Endothelial cell of umbilical vein (primary cell): ENCODE measurements around the gene MYCT1. TPM values are rescaled to one million over a fixed set of nuclear protein-coding genes. Genes with fewer than 3 reads are reported as not detected.

Experiments
- BruUV-seq: library from RNA; stranded (reverse); fragments of 400-500 nt; replicated peaks from 2 replicates; lab custom pipeline; 2021; lab: Mats Ljungman, UMichigan
- CTCF ChIA-PET: fragments of 300-600, 350-600 bp; sonication (Branson Sonifier 250); formaldehyde crosslinking; loops from one replicate; lab custom pipeline; 2021; ENCODE audit warnings: antibody characterized with exemption, inconsistent platforms; lab: Charles Lee
- POLR2A ChIA-PET: fragments of 300-600, 350-600 bp; sonication (Branson Sonifier 250); formaldehyde crosslinking; loops from one replicate; lab custom pipeline; 2021; ENCODE audit warnings: antibody characterized with exemption, inconsistent platforms; lab: Charles Lee
- DNase-seq: peaks from one replicate; pipeline ENCODE4 v3.0.0-alpha.2; 2011; ENCODE audit warnings: low read depth, low spot score
- FAIRE-seq: peaks from 2 replicates; lab custom pipeline; 2011; peaks lifted over from hg19 to GRCh38; lab: Jason Lieb, UNC
- H2AFZ ChIP-seq: 2 replicates; pipeline ENCODE4 v1.6.0; 2012; ENCODE audit warnings: low read depth, low read length, control low read depth, inconsistent platforms
- H3K27ac ChIP-seq: 2 replicates; pipeline ENCODE4 v1.5.1; 2011; ENCODE audit warnings: low read depth, mild to moderate bottlenecking, control low read depth, low read length, moderate library complexity; ENCODE audit not compliant: insufficient read depth
- H3K27me3 ChIP-seq, 2 experiments: 2 replicates each; pipeline versions ENCODE4 v1.6.0 to v1.6.1; 2011; ENCODE audit warnings: low read length in 2 of 2, mixed read lengths in 1 of 2; ENCODE audit not compliant: control insufficient read depth in 2 of 2, insufficient read depth in 2 of 2
- H3K36me3 ChIP-seq, 2 experiments: 2 replicates in 1 of 2; 3 replicates in 1 of 2; pipeline ENCODE4 v1.5.1; 2011; ENCODE audit warnings: low read length in 2 of 2, mild to moderate bottlenecking in 1 of 2, moderate library complexity in 1 of 2; ENCODE audit not compliant: control insufficient read depth in 2 of 2, insufficient read depth in 2 of 2; ENCODE audit errors: extremely low read depth in 1 of 2
- H3K4me1 ChIP-seq: 3 replicates; pipeline ENCODE4 v1.5.1; 2011; ENCODE audit warnings: mild to moderate bottlenecking, low read length; ENCODE audit not compliant: control insufficient read depth, insufficient read depth; ENCODE audit errors: extremely low read depth
- H3K4me2 ChIP-seq: 2 replicates; pipeline ENCODE4 v1.6.1; 2011; ENCODE audit warnings: low read length, control low read depth, mixed read lengths; ENCODE audit not compliant: insufficient read depth
- H3K4me3 ChIP-seq, 3 experiments: fragments of 200-600 bp in 1 of 3; sonication (generic), shearing (Covaris generic) in 1 of 3; replicated peaks in 1 of 3; 2 replicates each; pipeline ENCODE4 v1.5.1; 2011 to 2016; ENCODE audit warnings: control low read depth in 3 of 3, low read length in 3 of 3, mild to moderate bottlenecking in 2 of 3, inconsistent platforms in 1 of 3, low read depth in 1 of 3, moderate library complexity in 1 of 3; ENCODE audit not compliant: insufficient read depth in 1 of 3
- H3K79me2 ChIP-seq: 2 replicates; pipeline ENCODE4 v1.6.0; 2012; ENCODE audit warnings: low read length, inconsistent platforms; ENCODE audit not compliant: control insufficient read depth, insufficient read depth
- H3K9ac ChIP-seq: replicated peaks from 2 replicates; pipeline ENCODE3; 2011; ENCODE audit warnings: low read length, control low read depth; ENCODE audit not compliant: insufficient read depth; ENCODE audit errors: extremely low read depth
- H3K9me1 ChIP-seq: replicated peaks from 3 replicates; pipeline ENCODE4 v1.6.0; 2011; ENCODE audit warnings: mild to moderate bottlenecking, low read length; ENCODE audit not compliant: control insufficient read depth, insufficient read depth; ENCODE audit errors: extremely low read depth
- H3K9me3 ChIP-seq: replicated peaks from 2 replicates; pipeline ENCODE4 v1.5.1; 2012; ENCODE audit warnings: low read length, inconsistent platforms; ENCODE audit not compliant: control insufficient read depth, insufficient read depth
- H4K20me1 ChIP-seq: replicated peaks from 2 replicates; pipeline ENCODE3; 2011; ENCODE audit warnings: mild to moderate bottlenecking, low read length; ENCODE audit not compliant: control insufficient read depth, insufficient read depth; ENCODE audit errors: extremely low read depth
- EZH2 ChIP-seq: IDR thresholded peaks from 2 replicates; pipeline ENCODE4 v1.6.1; 2012; ENCODE audit warnings: borderline replicate concordance, low read depth, mild to moderate bottlenecking, moderate library complexity, low read length, inconsistent platforms; ENCODE audit not compliant: severe bottlenecking
- FOS ChIP-seq: IDR thresholded peaks from 2 replicates; pipeline ENCODE4 v1.6.1; 2011; ENCODE audit warnings: mild to moderate bottlenecking, low read length, moderate library complexity, borderline replicate concordance; ENCODE audit not compliant: insufficient read depth
- GATA2 ChIP-seq: IDR thresholded peaks from 2 replicates; pipeline ENCODE4 v1.7.0; 2011; ENCODE audit warnings: low read depth, mild to moderate bottlenecking, moderate library complexity, mixed read lengths, low read length; ENCODE audit not compliant: insufficient read length, insufficient read depth
- JUN ChIP-seq: IDR thresholded peaks from 2 replicates; pipeline ENCODE4 v1.6.1; 2011; ENCODE audit warnings: borderline replicate concordance, low read depth; ENCODE audit not compliant: insufficient read length, insufficient read depth
- MYC ChIP-seq: IDR thresholded peaks from one replicate; pipeline ENCODE4 v1.6.1; 2011; ENCODE audit warnings: mild to moderate bottlenecking, low read depth, low read length
- POLR2A ChIP-seq: IDR thresholded peaks from 2 replicates; pipeline ENCODE4 v1.6.1; 2012; ENCODE audit warnings: low read depth, mild to moderate bottlenecking, control low read depth, low read length
- POLR2AphosphoS5 ChIP-seq: IDR thresholded peaks from 2 replicates; pipeline ENCODE4 v1.6.1; 2012; ENCODE audit warnings: low read depth, mild to moderate bottlenecking, control low read depth, low read length, moderate library complexity; ENCODE audit not compliant: insufficient read depth
- dilution Hi-C: fragments of 300-500 bp; cut with MboI; formaldehyde crosslinking; loops from one replicate; pipeline ENCODE4 v1.15.0; 2019; ENCODE audit warnings: low sequenced_read_pairs; ENCODE audit not compliant: extremely low pct_ligation_motif_present
- intact Hi-C: fragments of 100-400 bp; cut with micrococcal nuclease; formaldehyde crosslinking; loops from one replicate; pipeline ENCODE4 v1.10.0; 2022
- polyA plus RNA-seq, 4 experiments: library from polyadenylated mRNA; depleted of rRNA in 3 of 4; stranded (reverse) in 3 of 4; unstranded in 1 of 4; fragments of >200 nt; gene quantifications; 2 replicates each; pipeline versions ENCODE4 v1.2.1 to v1.2.3, GENCODE V29; 2011 to 2012; ENCODE audit warnings: missing spikeins in 1 of 4
- total RNA-seq: library from RNA; stranded (reverse); gene quantifications from 2 replicates; pipeline ENCODE4 v1.2.3, GENCODE V29; 2021
- TF ChIP-seq, protein P1 (sequence below), 2 donors: IDR thresholded peaks; 1 replicate in 1 of 2; 2 replicates in 1 of 2; pipeline ENCODE4 v1.5.1; 2011; ENCODE audit warnings: low read length in 2 of 2, mild to moderate bottlenecking in 2 of 2, moderate library complexity in 2 of 2, control low read depth in 1 of 2, inconsistent platforms in 1 of 2, low read depth in 1 of 2; ENCODE audit not compliant: insufficient read depth in 1 of 2; ENCODE audit errors: extremely low read depth in 1 of 2
- TF ChIP-seq, protein P2 (sequence below): IDR thresholded peaks from 2 replicates; pipeline ENCODE4 v1.6.1; 2011; ENCODE audit not compliant: insufficient read depth, insufficient read length

The MYCT1 gene
- total and polyA plus RNA-seq, 2 donors (not counting 3 experiments of a cell fraction or from before 2014, with no cell fraction given): 110 to 119 TPM

DNA sequence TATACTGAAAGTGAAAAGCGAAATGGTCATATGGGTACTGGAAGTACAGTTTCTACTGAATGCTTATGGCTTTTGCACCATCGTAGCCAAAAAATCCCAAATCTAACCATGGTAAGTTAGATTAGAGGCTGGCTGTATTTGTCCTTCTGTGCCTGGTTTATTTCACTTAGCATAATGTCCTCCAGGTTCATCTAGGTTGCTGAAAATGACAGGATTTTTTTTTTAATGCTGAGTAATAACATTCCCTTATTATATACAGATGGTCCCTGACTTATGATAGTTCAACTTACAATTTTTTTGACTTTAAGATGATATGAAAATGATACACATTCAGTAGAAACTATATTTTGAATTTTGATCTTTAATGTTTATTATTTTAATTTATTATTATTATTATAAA is 7.6 kb downstream of the MYCT1 start:
- no peak overlapping the region for H3K9ac ChIP-seq
- peaks cover 6% of the 10 kb centered on the region for H3K9me3 ChIP-seq
- ChIA-PET CTCF (interaction anchor here (1.1 to 2.1 kb wide), 2 partner anchors 9 to 10 kb away, joined by 4 read pairs; no protein-coding TSS in a partner anchor), POLR2A (no interaction called here)
- H4K20me1 ChIP-seq: peaks cover 16% of the 10 kb centered on the region
- no TSS peak for BruUV-seq
- peaks cover 0 to 6% of the 10 kb centered on the region in 2 experiments for H3K36me3 ChIP-seq
- H3K4me1 ChIP-seq: peaks cover 33% of the 10 kb centered on the region
- intact Hi-C loops: no loop called here
- peak overlapping the region; percentile 42 for H3K4me2 ChIP-seq
- peaks cover 83% of the 10 kb centered on the region for H3K79me2 ChIP-seq
- TF ChIP-seq POLR2A: no peak
- TF ChIP-seq POLR2AphosphoS5: no peak
- no peak for TF ChIP-seq MYC
- TF ChIP-seq, protein P1, sequence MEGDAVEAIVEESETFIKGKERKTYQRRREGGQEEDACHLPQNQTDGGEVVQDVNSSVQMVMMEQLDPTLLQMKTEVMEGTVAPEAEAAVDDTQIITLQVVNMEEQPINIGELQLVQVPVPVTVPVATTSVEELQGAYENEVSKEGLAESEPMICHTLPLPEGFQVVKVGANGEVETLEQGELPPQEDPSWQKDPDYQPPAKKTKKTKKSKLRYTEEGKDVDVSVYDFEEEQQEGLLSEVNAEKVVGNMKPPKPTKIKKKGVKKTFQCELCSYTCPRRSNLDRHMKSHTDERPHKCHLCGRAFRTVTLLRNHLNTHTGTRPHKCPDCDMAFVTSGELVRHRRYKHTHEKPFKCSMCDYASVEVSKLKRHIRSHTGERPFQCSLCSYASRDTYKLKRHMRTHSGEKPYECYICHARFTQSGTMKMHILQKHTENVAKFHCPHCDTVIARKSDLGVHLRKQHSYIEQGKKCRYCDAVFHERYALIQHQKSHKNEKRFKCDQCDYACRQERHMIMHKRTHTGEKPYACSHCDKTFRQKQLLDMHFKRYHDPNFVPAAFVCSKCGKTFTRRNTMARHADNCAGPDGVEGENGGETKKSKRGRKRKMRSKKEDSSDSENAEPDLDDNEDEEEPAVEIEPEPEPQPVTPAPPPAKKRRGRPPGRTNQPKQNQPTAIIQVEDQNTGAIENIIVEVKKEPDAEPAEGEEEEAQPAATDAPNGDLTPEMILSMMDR (IDR thresholded peaks at IDR 0.05; ENCODE audit: extremely low read depth in 1 of 2, insufficient read depth in 1 of 2, low read depth in 1 of 2, low read length in 2 of 2): no peak
- no peak for TF ChIP-seq GATA2
- TF ChIP-seq JUN: no peak
- no peak for TF ChIP-seq EZH2
- TF ChIP-seq FOS: no peak
- TF ChIP-seq, protein P2, sequence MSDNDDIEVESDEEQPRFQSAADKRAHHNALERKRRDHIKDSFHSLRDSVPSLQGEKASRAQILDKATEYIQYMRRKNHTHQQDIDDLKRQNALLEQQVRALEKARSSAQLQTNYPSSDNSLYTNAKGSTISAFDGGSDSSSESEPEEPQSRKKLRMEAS: no peak
- dilution Hi-C loops: no loop called here
- FAIRE-seq (no peak), DNase-seq (no peak)
- H3K4me3 ChIP-seq: no peak overlapping the region
- no peak overlapping the region for H2AFZ ChIP-seq
- no peaks in the 10 kb centered on the region for H3K27me3 ChIP-seq
- H3K9me1 ChIP-seq: no peaks in the 10 kb centered on the region
- H3K27ac ChIP-seq: no peak overlapping the region
